ENCODE data around the gene MAPRE3. TPM values are rescaled to one million over a fixed set of nuclear protein-coding genes. Genes with fewer than 3 reads are reported as not detected.

The MAPRE3 gene
- total RNA-seq, 5 donors from 2014 or later (not counting 1 experiment from before 2014, with no cell fraction given), result 4.0 to 5.1 (median 4.7) TPM

GRCh38 chr2:27013738-27014137 lies 43.3 kb downstream of the MAPRE3 start:
- DNase-seq, result no peak
- Mint-ChIP-seq H3K9me3 (no peaks in the 10 kb centered on the region), H3K27ac (no peak overlapping the region), H3K4me1 (peaks cover 3 to 10% (median 7%) of the 10 kb centered on the region in 3 donors), H3K27me3 (peaks cover 0 to 6% of the 10 kb centered on the region in 2 donors), H3K4me3 (no peak overlapping the region), H3K36me3 (no peaks in the 10 kb centered on the region)
- Histone ChIP-seq H3K9me3 (no peaks in the 10 kb centered on the region), H3K27ac (ENCODE audit: low read length) (no peak overlapping the region), H3K27me3 (replicated peaks in 1 of 2; ENCODE audit: control insufficient read depth in 2 of 2, extremely low read depth in 1 of 2, insufficient read depth in 2 of 2, low read length in 1 of 2) (peaks cover under 1 to 4% of the 10 kb centered on the region in 2 experiments), H3K4me1 (ENCODE audit: control insufficient read depth in 1 of 2, extremely low read depth in 1 of 2, insufficient read depth in 2 of 2, low read length in 2 of 2) (no peaks in the 10 kb centered on the region), H3K4me3 (ENCODE audit: control insufficient read depth in 1 of 2, extremely low read depth in 1 of 2, low read length in 1 of 2) (no peak overlapping the region), H3K36me3 (ENCODE audit: control insufficient read depth in 2 of 2, extremely low read depth in 1 of 2, insufficient read depth in 1 of 2, low read length in 1 of 2) (no peaks in the 10 kb centered on the region)
- ChIA-PET CTCF (interaction anchor here in 1 of 2 donors (1.6 kb wide), 1 partner anchor 52 kb away, joined by 5 read pairs; no protein-coding TSS in a partner anchor), POLR2A (no interaction called here)
- no peak for ATAC-seq (replicated peaks in 1 of 4)
- WGBS (ENCODE audit: insufficient coverage), result 93% methylated on average over 2 of the region's 4 CpGs

GRCh38 chr2:27014771-27015433 lies 44.5 kb downstream of the MAPRE3 start:
- Histone ChIP-seq H3K9me3 (no peaks in the 10 kb centered on the region), H3K4me3 (ENCODE audit: control insufficient read depth in 1 of 2, extremely low read depth in 1 of 2, low read length in 1 of 2) (no peak overlapping the region), H3K4me1 (ENCODE audit: control insufficient read depth in 1 of 2, extremely low read depth in 1 of 2, insufficient read depth in 2 of 2, low read length in 2 of 2) (no peaks in the 10 kb centered on the region), H3K27me3 (replicated peaks in 1 of 2; ENCODE audit: control insufficient read depth in 2 of 2, extremely low read depth in 1 of 2, insufficient read depth in 2 of 2, low read length in 1 of 2) (peaks cover 0 to 4% of the 10 kb centered on the region in 2 experiments), H3K36me3 (ENCODE audit: control insufficient read depth in 2 of 2, extremely low read depth in 1 of 2, insufficient read depth in 1 of 2, low read length in 1 of 2) (no peaks in the 10 kb centered on the region), H3K27ac (ENCODE audit: low read length) (no peak overlapping the region)
- Mint-ChIP-seq H3K36me3 (no peaks in the 10 kb centered on the region), H3K27ac (no peak overlapping the region), H3K4me3 (no peak overlapping the region), H3K27me3 (peaks cover 0 to 6% of the 10 kb centered on the region in 2 donors), H3K4me1 (peaks cover 3 to 6% (median 5%) of the 10 kb centered on the region in 3 donors), H3K9me3 (no peaks in the 10 kb centered on the region)
- DNase-seq, result no peak
- ChIA-PET CTCF (interaction anchor here in 1 of 2 donors (2.9 kb wide), 1 partner anchor 53 kb away, joined by 28 read pairs; no protein-coding TSS in a partner anchor), POLR2A (interaction anchor here in 1 of 2 donors (0.6 kb wide), 1 partner anchor 97 kb away, joined by 3 read pairs; no protein-coding TSS in a partner anchor)
- no peak for ATAC-seq (replicated peaks in 1 of 4)
- 94% methylated on average over 6 of the region's 8 CpGs for WGBS (ENCODE audit: insufficient coverage)

GRCh38 chr2:27016801-27017325 lies 46.4 kb downstream of the MAPRE3 start:
- POLR2A ChIA-PET, result no interaction called here
- H3K27ac ChIP-seq (ENCODE audit: low read length), result no peak overlapping the region
- Mint-ChIP-seq H3K27ac (no peak overlapping the region), H3K36me3 (no peaks in the 10 kb centered on the region), H3K27me3 (peaks cover 0 to 6% of the 10 kb centered on the region in 2 donors), H3K9me3 (no peaks in the 10 kb centered on the region), H3K4me3 (no peak overlapping the region), H3K4me1 (no peaks in the 10 kb centered on the region)
- H3K36me3 ChIP-seq (ENCODE audit: control insufficient read depth in 2 of 2, extremely low read depth in 1 of 2, insufficient read depth in 1 of 2, low read length in 1 of 2), result no peaks in the 10 kb centered on the region
- WGBS (ENCODE audit: insufficient coverage), result 40% methylated on average over 2 of the region's 3 CpGs
- ATAC-seq (replicated peaks in 1 of 4) (peak in 2 of 4 experiments; percentile 37 to 51), DNase-seq (peak in 26 of 35 experiments; percentile 10 to 64 (median 31))
- no peaks in the 10 kb centered on the region for H3K4me1 ChIP-seq (ENCODE audit: control insufficient read depth in 1 of 2, extremely low read depth in 1 of 2, insufficient read depth in 2 of 2, low read length in 2 of 2)
- H3K4me3 ChIP-seq (ENCODE audit: control insufficient read depth in 1 of 2, extremely low read depth in 1 of 2, low read length in 1 of 2), result no peak overlapping the region
- peaks cover 0 to 4% of the 10 kb centered on the region in 2 experiments for H3K27me3 ChIP-seq (replicated peaks in 1 of 2; ENCODE audit: control insufficient read depth in 2 of 2, extremely low read depth in 1 of 2, insufficient read depth in 2 of 2, low read length in 1 of 2)
- CTCF ChIA-PET, result interaction anchor here (0.6 to 2.9 kb wide), 12 partner anchors 32 to 263 kb away, joined by 3 to 28 read pairs (median 4); no protein-coding TSS in a partner anchor
- no peaks in the 10 kb centered on the region for H3K9me3 ChIP-seq

GRCh38 chr2:27018142-27018541 lies 47.7 kb downstream of the MAPRE3 start:
- Mint-ChIP-seq H3K36me3 (no peaks in the 10 kb centered on the region), H3K4me1 (no peaks in the 10 kb centered on the region), H3K27ac (no peak overlapping the region), H3K27me3 (no peaks in the 10 kb centered on the region), H3K9me3 (no peaks in the 10 kb centered on the region), H3K4me3 (no peak overlapping the region)
- no peak for DNase-seq
- no peaks in the 10 kb centered on the region for H3K4me1 ChIP-seq (ENCODE audit: control insufficient read depth in 1 of 2, extremely low read depth in 1 of 2, insufficient read depth in 2 of 2, low read length in 2 of 2)
- H3K27ac ChIP-seq (ENCODE audit: low read length), result no peak overlapping the region
- no peak overlapping the region for H3K4me3 ChIP-seq (ENCODE audit: control insufficient read depth in 1 of 2, extremely low read depth in 1 of 2, low read length in 1 of 2)
- POLR2A ChIA-PET, result no interaction called here
- CTCF ChIA-PET, result interaction anchor here in 1 of 2 donors (1.7 to 2.9 kb wide), 2 partner anchors 49 to 56 kb away, joined by 5 to 28 read pairs; no protein-coding TSS in a partner anchor
- H3K27me3 ChIP-seq (replicated peaks in 1 of 2; ENCODE audit: control insufficient read depth in 2 of 2, extremely low read depth in 1 of 2, insufficient read depth in 2 of 2, low read length in 1 of 2), result peaks cover 0 to 4% of the 10 kb centered on the region in 2 experiments
- no peaks in the 10 kb centered on the region for H3K9me3 ChIP-seq
- H3K36me3 ChIP-seq (ENCODE audit: control insufficient read depth in 2 of 2, extremely low read depth in 1 of 2, insufficient read depth in 1 of 2, low read length in 1 of 2), result no peaks in the 10 kb centered on the region
- 92% methylated on average over 3 of the region's 3 CpGs for WGBS (ENCODE audit: insufficient coverage)
- ATAC-seq (replicated peaks in 1 of 4), result no peak

GRCh38 chr2:27019459-27019858 lies 49.0 kb downstream of the MAPRE3 start:
- no peak overlapping the region for H3K27ac ChIP-seq (ENCODE audit: low read length)
- ChIA-PET CTCF (no interaction called here), POLR2A (no interaction called here)
- no peak overlapping the region for H3K4me3 ChIP-seq (ENCODE audit: control insufficient read depth in 1 of 2, extremely low read depth in 1 of 2, low read length in 1 of 2)
- no peak for ATAC-seq (replicated peaks in 1 of 4)
- no peak overlapping the region for H3K4me3 Mint-ChIP-seq
- H3K27me3 Mint-ChIP-seq, result no peaks in the 10 kb centered on the region
- H3K36me3 Mint-ChIP-seq, result no peaks in the 10 kb centered on the region
- peaks cover 0 to 2% of the 10 kb centered on the region in 2 experiments for H3K27me3 ChIP-seq (replicated peaks in 1 of 2; ENCODE audit: control insufficient read depth in 2 of 2, extremely low read depth in 1 of 2, insufficient read depth in 2 of 2, low read length in 1 of 2)
- H3K4me1 ChIP-seq (ENCODE audit: control insufficient read depth in 1 of 2, extremely low read depth in 1 of 2, insufficient read depth in 2 of 2, low read length in 2 of 2), result no peaks in the 10 kb centered on the region
- H3K27ac Mint-ChIP-seq, result no peak overlapping the region
- DNase-seq, result no peak
- H3K36me3 ChIP-seq (ENCODE audit: control insufficient read depth in 2 of 2, extremely low read depth in 1 of 2, insufficient read depth in 1 of 2, low read length in 1 of 2), result peaks cover 0 to 9% of the 10 kb centered on the region in 2 donors
- H3K4me1 Mint-ChIP-seq, result no peaks in the 10 kb centered on the region
- H3K9me3 Mint-ChIP-seq, result no peaks in the 10 kb centered on the region
- no peaks in the 10 kb centered on the region for H3K9me3 ChIP-seq
- 93% methylated on average over 7 of the region's 9 CpGs for WGBS (ENCODE audit: insufficient coverage)

- Histone ChIP-seq H3K4me1 (ENCODE audit: control insufficient read depth in 1 of 2, extremely low read depth in 1 of 2, insufficient read depth in 2 of 2, low read length in 2 of 2) (no peaks in the 10 kb centered on the region), H3K36me3 (ENCODE audit: control insufficient read depth in 2 of 2, extremely low read depth in 1 of 2, insufficient read depth in 1 of 2, low read length in 1 of 2) (peaks cover under 1 to 9% of the 10 kb centered on the region in 2 donors), H3K27ac (ENCODE audit: low read length) (no peak overlapping the region), H3K27me3 (replicated peaks in 1 of 2; ENCODE audit: control insufficient read depth in 2 of 2, extremely low read depth in 1 of 2, insufficient read depth in 2 of 2, low read length in 1 of 2) (no peaks in the 10 kb centered on the region), H3K4me3 (ENCODE audit: control insufficient read depth in 1 of 2, extremely low read depth in 1 of 2, low read length in 1 of 2) (no peak overlapping the region), H3K9me3 (no peaks in the 10 kb centered on the region)
- Mint-ChIP-seq H3K27me3 (no peaks in the 10 kb centered on the region), H3K27ac (no peak overlapping the region), H3K36me3 (no peaks in the 10 kb centered on the region), H3K9me3 (no peaks in the 10 kb centered on the region), H3K4me1 (no peaks in the 10 kb centered on the region), H3K4me3 (no peak overlapping the region)
- WGBS (ENCODE audit: insufficient coverage), result 79% methylated on average over 4 of the region's 9 CpGs
- ChIA-PET POLR2A (no interaction called here), CTCF (no interaction called here)
- DNase-seq, result no peak
- ATAC-seq (replicated peaks in 1 of 4), result no peak
These were observed 49.8 kb downstream of the MAPRE3 start for GRCh38 chr2:27019931-27020855.
